ENCODE data around the gene MUSTN1.

The MUSTN1 gene

DNA sequence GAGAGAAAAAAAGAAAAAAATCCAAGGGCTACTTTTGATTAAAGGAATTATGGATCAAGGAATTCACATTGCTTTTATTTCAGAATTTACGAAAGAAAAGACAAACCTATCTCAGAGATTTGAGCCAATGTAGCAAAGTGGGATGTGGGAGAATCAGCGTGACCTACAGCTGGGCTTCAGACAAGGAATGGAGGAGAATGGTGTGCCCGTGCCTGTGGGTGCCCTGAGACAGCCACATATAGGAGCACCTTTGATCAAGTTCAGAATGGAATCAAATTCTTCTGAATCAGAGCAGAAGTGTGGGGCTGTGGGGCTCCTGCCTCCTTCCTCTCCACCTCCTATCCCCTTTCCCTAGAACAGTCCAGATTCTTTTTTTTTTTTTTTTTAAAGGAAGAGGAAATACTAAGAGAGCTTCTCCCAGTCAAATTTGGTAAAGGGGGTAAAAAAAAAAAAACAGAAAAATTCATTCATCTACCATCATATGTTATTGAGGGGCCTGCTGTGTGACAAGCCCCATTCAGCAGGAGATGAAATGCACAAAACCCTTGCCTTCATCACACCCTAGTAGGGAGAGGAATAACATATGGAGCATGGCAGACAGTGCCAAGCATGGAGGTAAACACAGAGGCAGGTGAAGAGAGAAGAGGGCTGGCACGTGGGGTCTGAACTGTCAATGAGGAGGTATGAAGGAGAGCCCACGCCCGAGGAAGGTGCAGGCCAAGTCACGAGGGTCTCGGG is 25.0 kb upstream of the MUSTN1 start:
- no peaks in the 10 kb centered on the region for H3K9me3 ChIP-seq (ENCODE audit: severe bottlenecking)
- TF ChIP-seq, protein P1, sequence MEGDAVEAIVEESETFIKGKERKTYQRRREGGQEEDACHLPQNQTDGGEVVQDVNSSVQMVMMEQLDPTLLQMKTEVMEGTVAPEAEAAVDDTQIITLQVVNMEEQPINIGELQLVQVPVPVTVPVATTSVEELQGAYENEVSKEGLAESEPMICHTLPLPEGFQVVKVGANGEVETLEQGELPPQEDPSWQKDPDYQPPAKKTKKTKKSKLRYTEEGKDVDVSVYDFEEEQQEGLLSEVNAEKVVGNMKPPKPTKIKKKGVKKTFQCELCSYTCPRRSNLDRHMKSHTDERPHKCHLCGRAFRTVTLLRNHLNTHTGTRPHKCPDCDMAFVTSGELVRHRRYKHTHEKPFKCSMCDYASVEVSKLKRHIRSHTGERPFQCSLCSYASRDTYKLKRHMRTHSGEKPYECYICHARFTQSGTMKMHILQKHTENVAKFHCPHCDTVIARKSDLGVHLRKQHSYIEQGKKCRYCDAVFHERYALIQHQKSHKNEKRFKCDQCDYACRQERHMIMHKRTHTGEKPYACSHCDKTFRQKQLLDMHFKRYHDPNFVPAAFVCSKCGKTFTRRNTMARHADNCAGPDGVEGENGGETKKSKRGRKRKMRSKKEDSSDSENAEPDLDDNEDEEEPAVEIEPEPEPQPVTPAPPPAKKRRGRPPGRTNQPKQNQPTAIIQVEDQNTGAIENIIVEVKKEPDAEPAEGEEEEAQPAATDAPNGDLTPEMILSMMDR (IDR thresholded peaks at IDR 0.05; ENCODE audit: low read depth, low read length), result no peak
- H3K27ac ChIP-seq, result no peak overlapping the region
- H3K36me3 ChIP-seq, result no peaks in the 10 kb centered on the region
- H3K4me3 ChIP-seq (ENCODE audit: low read depth, low read length), result no peak overlapping the region
- no peaks in the 10 kb centered on the region for H3K27me3 ChIP-seq (ENCODE audit: insufficient read depth, low read depth, severe bottlenecking)
- no peak for DNase-seq

DNA sequence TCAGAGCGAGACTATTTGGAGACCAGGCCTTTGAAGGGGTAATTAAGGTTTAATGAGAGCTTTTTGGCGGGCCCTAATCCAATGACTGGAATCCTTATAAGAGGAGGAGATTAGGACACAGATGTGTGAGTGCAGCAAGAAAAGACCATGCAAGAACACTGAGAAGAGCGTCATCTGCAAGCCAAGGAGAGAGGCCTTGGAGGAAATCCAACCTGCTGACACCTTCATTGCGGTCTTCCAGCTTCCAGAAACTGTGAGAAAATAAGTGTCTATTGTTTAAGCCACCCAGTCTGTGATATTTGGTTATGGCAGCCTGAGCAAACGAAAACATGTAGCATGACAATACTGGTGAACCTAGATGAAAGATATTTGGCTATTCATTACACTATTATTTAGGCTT is 23.0 kb upstream of the MUSTN1 start:
- TF ChIP-seq, protein P1 (IDR thresholded peaks at IDR 0.05; ENCODE audit: low read depth, low read length), result no peak
- Histone ChIP-seq H3K4me3 (ENCODE audit: low read depth, low read length) (no peak overlapping the region), H3K9me3 (ENCODE audit: severe bottlenecking) (no peaks in the 10 kb centered on the region), H3K27ac (no peak overlapping the region), H3K27me3 (ENCODE audit: insufficient read depth, low read depth, severe bottlenecking) (no peaks in the 10 kb centered on the region), H3K36me3 (no peaks in the 10 kb centered on the region)
- DNase-seq, result no peak

DNA sequence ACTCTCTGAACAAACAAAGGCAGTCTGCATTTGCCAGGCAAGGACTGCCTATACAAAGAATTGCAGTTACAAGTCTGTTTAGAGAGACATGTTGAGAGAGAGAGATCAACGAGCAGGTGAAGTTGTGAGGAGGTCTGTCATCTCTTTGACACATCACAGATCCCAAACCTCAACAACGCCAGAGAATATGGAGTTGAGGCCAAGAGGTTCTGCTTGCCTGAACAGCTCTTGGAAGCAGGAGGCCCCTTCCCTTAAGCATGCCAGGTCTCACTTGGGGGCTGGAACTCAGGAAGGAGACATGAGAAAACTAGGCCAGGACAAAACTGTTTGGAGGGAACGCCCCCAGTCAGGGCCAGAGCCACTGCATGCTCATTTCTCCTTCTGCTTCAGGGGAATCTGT is 22.3 kb upstream of the MUSTN1 start:
- TF ChIP-seq, protein P1 (IDR thresholded peaks at IDR 0.05; ENCODE audit: low read depth, low read length), result no peak
- no peak for DNase-seq

DNA sequence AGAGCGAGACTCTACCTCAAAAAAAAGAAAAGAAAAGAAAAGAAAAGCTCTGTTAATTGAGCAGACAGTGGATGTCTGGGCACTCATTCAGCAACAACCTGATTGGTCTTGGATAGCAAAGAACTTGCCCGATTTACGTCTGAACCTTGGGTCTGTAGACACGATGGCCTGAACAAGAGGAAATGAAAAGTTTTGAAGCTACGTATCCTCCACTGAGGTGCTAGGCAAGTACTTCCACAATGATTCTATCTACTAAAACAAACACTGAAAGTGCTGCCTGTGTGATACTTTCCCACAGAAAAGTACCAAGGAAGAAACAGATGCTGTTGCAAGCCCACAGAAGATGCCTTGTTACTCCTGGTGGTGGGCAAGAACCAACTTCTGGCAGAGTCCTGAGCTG is 21.8 kb upstream of the MUSTN1 start:
- Histone ChIP-seq H3K27ac (no peak overlapping the region), H3K27me3 (ENCODE audit: insufficient read depth, low read depth, severe bottlenecking) (no peaks in the 10 kb centered on the region), H3K36me3 (peaks cover 8% of the 10 kb centered on the region), H3K4me3 (ENCODE audit: low read depth, low read length) (no peak overlapping the region), H3K9me3 (ENCODE audit: severe bottlenecking) (no peaks in the 10 kb centered on the region)
- no peak for DNase-seq
- TF ChIP-seq, protein P1 (IDR thresholded peaks at IDR 0.05; ENCODE audit: low read depth, low read length), result no peak

More for the DNA sequence above, 22.3 kb upstream of the MUSTN1 start:
- Histone ChIP-seq H3K4me3 (ENCODE audit: low read depth, low read length) (no peak overlapping the region), H3K36me3 (peaks cover 3% of the 10 kb centered on the region), H3K27me3 (ENCODE audit: insufficient read depth, low read depth, severe bottlenecking) (no peaks in the 10 kb centered on the region), H3K9me3 (ENCODE audit: severe bottlenecking) (no peaks in the 10 kb centered on the region), H3K27ac (no peak overlapping the region)

DNA sequence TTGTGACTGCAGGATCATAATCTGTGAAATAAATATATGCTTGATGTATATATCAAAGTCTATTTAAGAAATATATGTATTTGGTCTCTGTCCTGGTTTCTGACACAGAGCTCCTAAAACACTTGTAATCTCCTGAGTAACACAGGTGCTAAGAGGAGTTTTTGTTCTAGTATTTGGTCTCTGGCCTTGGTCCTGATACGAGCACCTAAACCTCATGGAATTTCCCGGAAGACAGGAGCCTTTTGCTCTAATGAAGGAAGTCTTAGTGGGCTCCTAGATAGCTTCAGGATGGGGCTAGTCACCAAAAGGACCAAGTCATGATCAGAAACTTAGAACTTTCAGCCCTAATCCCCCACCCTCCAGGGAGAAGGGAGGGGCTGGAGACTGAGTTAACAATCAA is 19.2 kb upstream of the MUSTN1 start:
- no peak for DNase-seq
- Histone ChIP-seq H3K36me3 (peaks cover 15% of the 10 kb centered on the region), H3K27me3 (ENCODE audit: insufficient read depth, low read depth, severe bottlenecking) (no peaks in the 10 kb centered on the region), H3K9me3 (ENCODE audit: severe bottlenecking) (no peaks in the 10 kb centered on the region), H3K4me3 (ENCODE audit: low read depth, low read length) (no peak overlapping the region), H3K27ac (no peak overlapping the region)
- TF ChIP-seq, protein P1 (IDR thresholded peaks at IDR 0.05; ENCODE audit: low read depth, low read length), result no peak

DNA sequence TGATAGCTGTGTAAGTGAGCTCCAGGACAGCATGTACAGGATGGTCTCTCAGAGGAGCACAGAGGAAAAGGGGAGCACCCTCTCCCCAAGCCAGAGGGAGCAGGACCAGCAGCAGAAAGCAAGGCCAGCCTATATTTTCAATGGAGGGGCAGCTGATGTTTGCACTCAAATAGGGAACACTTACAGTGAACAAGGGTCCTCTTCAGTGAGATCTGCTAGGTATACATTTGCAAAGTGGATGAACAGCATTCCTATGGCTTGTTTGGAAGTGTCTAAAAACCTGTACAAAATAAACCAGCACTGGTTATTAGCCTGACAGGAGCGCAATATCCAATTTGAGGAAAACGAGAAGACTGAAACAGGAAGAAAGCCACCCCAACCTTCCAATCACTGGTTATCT is 17.6 kb upstream of the MUSTN1 start:
- no peak overlapping the region for H3K27ac ChIP-seq
- H3K9me3 ChIP-seq (ENCODE audit: severe bottlenecking), result no peaks in the 10 kb centered on the region
- peaks cover 15% of the 10 kb centered on the region for H3K36me3 ChIP-seq
- DNase-seq, result no peak
- H3K4me3 ChIP-seq (ENCODE audit: low read depth, low read length), result no peak overlapping the region
- H3K27me3 ChIP-seq (ENCODE audit: insufficient read depth, low read depth, severe bottlenecking), result no peaks in the 10 kb centered on the region
- TF ChIP-seq, protein P1 (IDR thresholded peaks at IDR 0.05; ENCODE audit: low read depth, low read length), result no peak
